ENCODE results near the gene DNAJC27.

DNAJC27 gene

DNA sequence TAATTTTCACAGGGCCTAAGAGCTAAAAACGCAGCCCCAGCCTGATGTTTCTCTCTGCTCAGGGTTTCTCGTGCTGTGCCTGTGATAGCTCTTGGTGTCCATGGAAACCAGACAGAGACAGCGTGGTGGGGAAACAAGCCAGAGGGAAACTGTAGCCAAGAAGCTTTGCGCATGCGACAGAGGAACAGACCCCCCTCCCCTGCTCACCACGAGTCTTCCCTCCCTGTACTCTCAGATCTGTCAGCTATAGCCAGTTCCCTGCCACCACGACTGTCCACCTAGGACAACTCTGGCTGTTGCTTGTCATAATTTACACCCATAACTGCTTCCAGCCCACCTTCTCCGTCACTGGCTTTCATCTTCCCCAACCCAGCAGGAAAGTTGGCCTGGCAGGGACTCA, 13.2 kb upstream of the DNAJC27 start:
- FAIRE-seq: no peak
- no peak for DNase-seq (ENCODE audit: insufficient read length, low spot score)
- TF ChIP-seq POLR2A (IDR thresholded peaks at IDR 0.05; ENCODE audit: low read depth, low read length): no peak

DNA sequence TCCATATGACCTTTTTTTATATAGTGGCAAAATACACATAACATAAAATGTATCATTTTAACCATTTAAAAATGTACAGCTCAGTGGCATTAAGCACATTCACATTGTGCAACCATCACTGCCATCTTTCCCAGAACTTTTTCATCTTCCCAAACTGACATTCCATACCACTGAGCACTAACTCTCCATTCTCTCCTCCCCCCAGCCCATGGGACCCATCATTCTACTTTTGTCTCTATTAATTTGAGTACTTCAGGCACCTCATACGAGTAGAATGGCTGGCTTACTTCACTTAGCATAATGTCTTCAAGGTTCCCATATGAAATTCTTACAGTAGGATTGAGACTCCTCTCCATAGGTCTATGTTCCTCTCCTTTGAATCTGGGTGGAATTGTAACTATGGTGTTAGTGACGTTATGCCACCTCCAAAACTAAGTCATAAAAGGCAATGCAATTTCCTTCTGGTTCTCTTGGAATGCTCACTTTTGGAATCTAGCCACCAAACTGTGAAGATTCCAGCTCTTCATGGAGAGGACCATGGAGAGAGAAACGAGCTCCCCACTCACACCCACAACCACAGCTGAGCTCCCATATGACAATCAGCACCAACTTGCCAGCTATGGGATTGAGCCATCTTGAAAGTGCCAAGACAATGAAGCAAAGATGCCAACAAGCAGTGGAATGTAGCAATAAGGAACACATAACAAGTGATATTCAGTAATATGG, 9.8 kb upstream of the DNAJC27 start:
- TF ChIP-seq POLR2A (IDR thresholded peaks at IDR 0.05; ENCODE audit: low read depth, low read length): no peak
- FAIRE-seq: no peak
- DNase-seq (ENCODE audit: insufficient read length, low spot score): no peak

DNA sequence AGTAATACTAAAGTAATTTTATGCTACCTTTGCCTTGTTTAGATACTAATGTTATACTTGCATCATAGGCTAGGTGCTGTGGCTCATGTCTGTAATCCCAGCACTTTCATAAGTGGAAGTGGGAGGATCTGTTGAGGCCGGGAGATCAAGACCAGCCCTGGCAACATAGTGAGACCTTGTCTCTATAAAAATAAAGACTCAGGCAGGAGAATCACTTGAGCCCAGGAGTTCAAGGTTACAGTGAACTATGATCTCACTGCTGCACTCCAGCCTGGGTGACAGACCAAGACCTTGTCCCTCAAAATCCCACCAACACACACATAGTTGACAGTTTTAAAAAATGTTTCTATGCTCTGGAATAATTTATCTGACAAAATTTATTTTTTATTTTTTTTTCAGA, 6.9 kb upstream of the DNAJC27 start:
- no peak for DNase-seq (ENCODE audit: insufficient read length, low spot score)
- no peak for TF ChIP-seq POLR2A (IDR thresholded peaks at IDR 0.05; ENCODE audit: low read depth, low read length)
- no peak for FAIRE-seq

DNA sequence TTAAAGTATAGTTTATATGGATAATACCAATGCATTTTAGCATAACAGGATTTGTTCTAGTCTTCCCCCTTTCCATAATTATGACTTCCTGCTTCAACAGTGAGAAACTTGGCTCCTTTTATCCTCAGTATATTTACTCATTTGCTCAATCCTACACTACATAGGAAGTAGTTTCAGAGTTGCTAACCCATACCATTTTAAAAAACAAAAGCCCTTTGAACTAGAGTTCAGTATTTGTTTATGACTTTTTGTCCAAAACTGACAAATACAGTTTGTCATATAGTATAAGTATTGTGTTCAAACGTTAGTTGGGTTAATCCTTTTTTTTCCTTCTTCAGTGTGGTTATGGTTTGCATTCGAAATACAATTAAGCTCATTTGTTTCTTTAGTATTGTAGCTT, 5.9 kb upstream of the DNAJC27 start:
- no peak for FAIRE-seq
- no peak for DNase-seq (ENCODE audit: insufficient read length, low spot score)
- no peak for TF ChIP-seq POLR2A (IDR thresholded peaks at IDR 0.05; ENCODE audit: low read depth, low read length)

DNA sequence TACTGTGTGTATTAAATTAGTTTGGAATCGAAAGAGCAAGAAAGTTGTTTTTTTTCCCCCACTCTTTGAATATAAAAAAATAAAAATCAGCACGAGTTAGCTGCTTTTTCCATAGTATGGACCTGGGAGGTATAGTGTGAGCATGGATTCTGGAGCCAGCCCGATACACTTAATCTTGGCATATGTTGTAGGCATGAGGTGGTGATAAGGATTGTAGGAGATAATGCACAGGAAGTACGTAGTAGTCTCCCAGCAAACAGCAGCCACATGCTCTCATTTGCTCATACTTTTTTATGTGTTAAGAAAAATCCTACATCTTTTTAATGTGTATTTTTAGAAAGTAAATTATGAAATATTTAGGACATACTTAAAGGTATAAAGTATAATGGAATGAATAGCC, 2.1 kb upstream of the DNAJC27 start:
- FAIRE-seq (no peak), DNase-seq (ENCODE audit: insufficient read length, low spot score) (no peak)
- TF ChIP-seq POLR2A (IDR thresholded peaks at IDR 0.05; ENCODE audit: low read depth, low read length): no peak

DNA sequence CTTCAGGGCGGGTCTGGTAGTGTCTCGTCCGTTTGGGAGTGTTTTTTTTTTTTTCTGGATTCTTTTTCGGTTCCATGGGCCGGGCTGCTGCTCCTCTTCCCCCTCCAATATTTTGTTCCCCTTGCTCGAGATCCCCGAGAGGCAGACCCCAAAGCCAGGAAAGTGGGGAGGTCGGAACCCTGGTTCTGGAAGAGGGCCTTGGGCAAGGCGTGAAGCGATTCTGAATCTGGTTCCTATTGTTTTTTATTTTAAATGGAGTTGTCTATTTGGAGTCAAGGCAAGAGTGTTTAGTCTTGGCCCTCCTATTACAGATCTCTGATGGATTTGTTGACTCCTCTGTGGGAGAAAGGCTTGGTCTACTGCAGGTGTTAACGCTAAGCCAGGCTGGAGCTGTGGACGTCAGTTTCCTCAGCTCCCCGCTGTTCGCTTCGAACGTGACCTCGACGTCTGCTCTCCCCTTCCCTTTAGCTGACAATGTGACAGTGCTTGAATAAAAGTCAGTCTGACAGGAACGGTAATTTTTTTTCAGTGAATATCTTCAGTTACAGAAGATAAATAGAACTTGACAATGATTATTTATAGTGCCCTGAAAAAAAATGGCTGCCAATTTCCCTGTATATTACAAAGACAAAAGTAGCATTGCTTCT, 683 bp upstream of the DNAJC27 start:
- no peak for TF ChIP-seq POLR2A (IDR thresholded peaks at IDR 0.05; ENCODE audit: low read depth, low read length)
- FAIRE-seq (no peak), DNase-seq (ENCODE audit: insufficient read length, low spot score) (no peak)

DNA sequence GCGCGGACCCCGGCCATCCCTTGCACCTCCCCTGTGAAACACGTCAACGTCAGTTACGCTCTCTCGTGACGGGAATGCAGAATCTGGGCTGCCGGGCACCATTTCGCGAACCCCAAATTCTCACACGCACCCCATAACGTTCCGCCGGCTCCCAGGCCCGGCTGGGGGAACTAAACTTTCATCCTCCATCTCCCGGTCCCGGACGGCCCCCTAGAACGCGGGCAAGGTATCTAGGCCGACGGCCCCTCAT, 544 bp downstream of the DNAJC27 start:
- TF ChIP-seq POLR2A (IDR thresholded peaks at IDR 0.05; ENCODE audit: low read depth, low read length): no peak
- FAIRE-seq: no peak
- DNase-seq (ENCODE audit: insufficient read length, low spot score): peak; percentile 12

DNA sequence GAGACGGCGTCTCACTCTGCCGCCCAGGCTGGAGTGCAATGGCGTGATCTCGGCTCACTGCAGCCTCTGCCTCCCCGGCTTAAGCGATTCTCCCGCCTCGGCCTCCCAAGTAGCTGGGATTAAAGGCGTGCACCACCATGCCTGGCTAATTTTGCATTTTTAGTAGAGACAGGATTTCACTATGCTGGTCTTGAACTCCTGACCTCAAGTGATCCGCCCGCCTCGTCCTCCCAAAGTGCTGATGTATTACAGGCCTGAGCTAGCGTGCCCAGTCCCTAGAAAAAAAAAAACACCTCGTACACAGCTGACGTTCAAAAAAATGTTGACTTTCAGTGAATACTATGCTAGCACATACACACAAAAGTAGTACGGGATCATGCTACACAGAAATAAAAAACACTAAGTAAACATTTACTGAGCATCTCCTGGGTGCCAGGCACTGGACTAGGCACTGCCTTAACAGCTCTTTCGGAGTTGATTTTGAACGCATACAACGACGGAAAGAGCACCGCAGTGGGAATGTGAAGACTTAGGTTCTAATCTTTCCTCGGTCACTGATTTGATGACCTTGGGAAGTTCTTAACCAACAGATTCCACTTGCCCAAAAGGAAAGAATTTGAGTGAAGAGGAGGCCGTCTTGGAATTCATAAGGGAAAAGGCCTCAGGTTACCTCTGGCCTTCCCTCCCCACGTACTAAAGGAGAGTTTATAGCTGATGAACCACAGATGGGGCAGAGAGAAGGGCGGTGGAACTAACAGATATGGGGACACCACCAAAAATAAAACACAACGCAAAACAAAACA, 1.1 kb downstream of the DNAJC27 start:
- FAIRE-seq: no peak

DNA sequence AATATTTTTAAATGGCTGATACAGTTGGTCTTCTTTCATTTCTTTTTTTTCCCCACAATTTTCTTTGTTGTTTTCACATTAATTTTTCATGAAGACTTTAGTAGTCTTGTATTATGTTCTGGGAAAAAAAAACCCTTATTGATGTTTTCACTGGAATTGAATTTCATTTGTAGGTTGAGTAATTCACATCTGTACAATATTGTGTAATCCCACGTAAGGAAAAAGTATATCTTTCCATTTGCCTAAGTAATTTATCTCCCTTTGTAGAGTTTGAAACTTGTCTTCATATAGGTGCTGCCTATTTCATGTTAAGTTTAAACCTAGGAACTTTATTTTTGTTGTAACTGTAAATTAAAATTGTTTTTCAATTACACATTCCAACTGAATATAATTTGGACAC, 2.0 kb downstream of the DNAJC27 start:
- no peak for TF ChIP-seq POLR2A (IDR thresholded peaks at IDR 0.05; ENCODE audit: low read depth, low read length)
- no peak for DNase-seq (ENCODE audit: insufficient read length, low spot score)
- FAIRE-seq: no peak

More for the DNA sequence above, 1.1 kb downstream of the DNAJC27 start:
- DNase-seq (ENCODE audit: insufficient read length, low spot score): no peak
- TF ChIP-seq POLR2A (IDR thresholded peaks at IDR 0.05; ENCODE audit: low read depth, low read length): no peak

DNA sequence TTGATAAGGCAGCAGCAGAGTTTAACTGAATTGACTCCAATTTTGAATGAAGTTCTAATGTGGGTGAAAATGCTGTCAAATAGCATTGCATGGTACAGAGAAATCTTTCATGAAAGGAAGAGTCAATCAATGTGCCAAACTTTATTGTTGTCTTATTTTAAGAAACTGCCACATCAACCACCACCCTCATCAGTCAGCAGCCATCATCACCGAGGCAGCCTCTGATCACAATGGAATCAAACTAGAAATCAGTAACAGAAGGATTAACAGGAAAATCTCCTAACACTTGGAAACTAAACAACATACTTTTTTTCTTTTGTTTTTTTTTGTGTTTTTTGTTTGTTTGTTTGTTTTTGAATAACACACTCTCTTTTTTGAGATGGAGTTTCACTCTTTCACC, 9.9 kb downstream of the DNAJC27 start:
- FAIRE-seq: no peak
- no peak for TF ChIP-seq POLR2A (IDR thresholded peaks at IDR 0.05; ENCODE audit: low read depth, low read length)

DNA sequence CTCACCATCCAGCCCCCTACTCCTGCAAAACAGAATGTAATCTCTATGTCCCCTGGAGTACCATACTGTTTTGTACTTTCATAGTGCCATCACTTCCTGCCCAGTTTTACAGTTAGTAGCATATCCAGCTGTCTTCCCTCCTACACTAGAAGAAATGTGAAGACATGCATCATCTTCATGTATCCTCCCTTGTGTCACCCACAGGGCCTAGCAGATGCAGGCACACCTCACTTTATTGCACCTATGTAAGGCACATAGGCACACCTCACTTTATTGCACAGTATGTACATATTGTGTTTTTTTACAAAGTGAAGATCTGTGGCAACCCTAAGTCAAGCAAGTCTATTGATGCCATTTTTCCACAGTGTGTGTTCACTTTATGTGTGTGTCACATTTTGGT, 12.0 kb downstream of the DNAJC27 start:
- DNase-seq (ENCODE audit: insufficient read length, low spot score) (no peak), FAIRE-seq (no peak)

More for the DNA sequence above, 9.9 kb downstream of the DNAJC27 start:
- no peak for DNase-seq (ENCODE audit: insufficient read length, low spot score)

DNA sequence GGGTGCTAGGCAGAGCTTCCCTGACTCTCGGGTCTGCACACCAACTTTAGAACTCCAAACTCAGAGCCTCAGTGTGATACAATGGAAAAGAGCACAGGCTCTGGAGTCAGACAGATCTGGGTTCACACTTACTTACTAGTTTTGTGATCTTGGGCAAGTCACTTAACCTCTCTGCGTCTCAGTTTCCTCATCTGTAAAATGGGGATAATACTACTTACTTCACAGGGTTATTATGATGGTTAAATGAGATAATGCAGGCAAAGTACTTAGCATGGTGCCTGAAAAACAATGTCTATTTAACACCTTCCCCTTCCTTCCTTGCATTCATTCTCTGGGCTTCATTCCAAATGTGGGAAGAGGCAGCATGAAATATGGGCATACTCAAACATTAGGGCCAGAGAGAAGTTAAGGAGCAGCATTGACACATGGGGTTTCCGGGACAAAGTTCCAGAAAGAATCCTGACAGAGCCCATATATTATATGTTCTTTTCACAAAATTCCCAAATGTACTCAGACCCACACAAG, 13.3 kb downstream of the DNAJC27 start:
- DNase-seq (ENCODE audit: insufficient read length, low spot score): no peak
- TF ChIP-seq POLR2A (IDR thresholded peaks at IDR 0.05; ENCODE audit: low read depth, low read length): no peak
- FAIRE-seq: no peak

More for the DNA sequence above, 12.0 kb downstream of the DNAJC27 start:
- TF ChIP-seq POLR2A (IDR thresholded peaks at IDR 0.05; ENCODE audit: low read depth, low read length): no peak

DNA sequence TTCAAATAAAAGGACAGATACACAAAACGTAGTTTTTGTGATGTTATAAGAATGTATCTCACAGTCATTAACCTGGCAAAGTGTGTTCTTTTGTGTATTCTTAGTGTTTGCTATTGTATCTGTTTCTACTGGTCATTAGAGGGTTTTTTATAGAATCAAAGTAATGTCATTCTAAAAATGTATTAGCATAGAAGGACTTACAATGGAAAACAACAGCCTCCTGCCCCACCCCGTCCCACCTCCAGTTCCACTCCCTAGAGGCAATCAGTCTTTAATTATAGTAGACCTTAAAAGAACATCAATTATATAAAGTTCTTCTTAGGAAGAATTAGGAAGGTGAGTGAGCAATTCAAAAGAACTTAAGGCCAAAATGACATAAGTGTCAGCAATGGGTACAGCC, 13.8 kb downstream of the DNAJC27 start:
- no peak for TF ChIP-seq POLR2A (IDR thresholded peaks at IDR 0.05; ENCODE audit: low read depth, low read length)
- FAIRE-seq (no peak), DNase-seq (ENCODE audit: insufficient read length, low spot score) (no peak)

DNA sequence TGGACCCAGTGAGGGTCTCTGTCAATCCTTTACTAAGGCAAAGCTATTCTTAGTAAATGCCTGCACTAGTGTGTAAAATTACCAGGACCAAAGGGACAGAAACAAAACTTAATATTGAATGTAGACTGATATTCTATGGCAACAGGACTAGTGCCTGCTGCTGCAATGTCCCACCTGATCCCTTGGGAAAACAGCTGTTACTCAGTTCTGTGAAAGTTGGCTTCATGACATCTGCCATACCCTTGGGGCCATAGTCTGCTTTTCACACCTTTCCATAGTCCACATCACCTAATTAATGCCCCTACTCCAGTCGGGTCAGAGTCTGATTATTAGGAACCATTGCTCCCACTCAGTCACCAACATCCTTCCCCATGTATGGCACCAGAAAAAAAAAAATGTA, 14.5 kb downstream of the DNAJC27 start:
- FAIRE-seq (no peak), DNase-seq (ENCODE audit: insufficient read length, low spot score) (no peak)
- TF ChIP-seq POLR2A (IDR thresholded peaks at IDR 0.05; ENCODE audit: low read depth, low read length): no peak
